GM10266 (cell line): Measurements from ENCODE around the gene NUMA1.

Experiments used
- DNase-seq: peaks from one replicate; pipeline ENCODE4 v3.0.0; 2012; ENCODE audit errors: extremely low spot score
- TF ChIP-seq, protein P1 (sequence below): IDR thresholded peaks from 2 replicates; pipeline ENCODE4 v1.5.1; 2012; ENCODE audit warnings: mild to moderate bottlenecking, low read depth; ENCODE audit not compliant: control insufficient read depth, insufficient read depth; ENCODE audit errors: missing control alignments

The NUMA1 gene

DNA sequence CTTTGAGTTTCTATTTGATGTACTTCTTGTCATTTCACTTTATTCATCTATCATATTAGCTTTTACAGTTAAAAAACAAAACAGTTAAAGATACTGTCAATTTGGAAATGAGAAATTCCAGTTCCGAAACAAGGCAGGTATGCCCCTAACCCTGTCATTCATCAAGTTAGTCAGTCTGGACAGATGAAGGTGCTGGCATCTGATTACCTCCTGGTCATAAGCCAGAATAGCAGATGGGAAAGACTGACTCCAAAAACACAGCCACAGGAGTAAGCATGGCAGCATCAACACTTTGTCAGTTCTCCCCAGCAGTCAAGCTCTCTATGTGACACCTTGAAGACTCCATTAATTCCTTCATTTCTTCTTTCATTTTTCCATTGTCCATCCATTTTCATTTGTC, 4.6 kb upstream of the NUMA1 start:
- DNase-seq: no peak
- TF ChIP-seq, protein P1, sequence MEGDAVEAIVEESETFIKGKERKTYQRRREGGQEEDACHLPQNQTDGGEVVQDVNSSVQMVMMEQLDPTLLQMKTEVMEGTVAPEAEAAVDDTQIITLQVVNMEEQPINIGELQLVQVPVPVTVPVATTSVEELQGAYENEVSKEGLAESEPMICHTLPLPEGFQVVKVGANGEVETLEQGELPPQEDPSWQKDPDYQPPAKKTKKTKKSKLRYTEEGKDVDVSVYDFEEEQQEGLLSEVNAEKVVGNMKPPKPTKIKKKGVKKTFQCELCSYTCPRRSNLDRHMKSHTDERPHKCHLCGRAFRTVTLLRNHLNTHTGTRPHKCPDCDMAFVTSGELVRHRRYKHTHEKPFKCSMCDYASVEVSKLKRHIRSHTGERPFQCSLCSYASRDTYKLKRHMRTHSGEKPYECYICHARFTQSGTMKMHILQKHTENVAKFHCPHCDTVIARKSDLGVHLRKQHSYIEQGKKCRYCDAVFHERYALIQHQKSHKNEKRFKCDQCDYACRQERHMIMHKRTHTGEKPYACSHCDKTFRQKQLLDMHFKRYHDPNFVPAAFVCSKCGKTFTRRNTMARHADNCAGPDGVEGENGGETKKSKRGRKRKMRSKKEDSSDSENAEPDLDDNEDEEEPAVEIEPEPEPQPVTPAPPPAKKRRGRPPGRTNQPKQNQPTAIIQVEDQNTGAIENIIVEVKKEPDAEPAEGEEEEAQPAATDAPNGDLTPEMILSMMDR: no peak

DNA sequence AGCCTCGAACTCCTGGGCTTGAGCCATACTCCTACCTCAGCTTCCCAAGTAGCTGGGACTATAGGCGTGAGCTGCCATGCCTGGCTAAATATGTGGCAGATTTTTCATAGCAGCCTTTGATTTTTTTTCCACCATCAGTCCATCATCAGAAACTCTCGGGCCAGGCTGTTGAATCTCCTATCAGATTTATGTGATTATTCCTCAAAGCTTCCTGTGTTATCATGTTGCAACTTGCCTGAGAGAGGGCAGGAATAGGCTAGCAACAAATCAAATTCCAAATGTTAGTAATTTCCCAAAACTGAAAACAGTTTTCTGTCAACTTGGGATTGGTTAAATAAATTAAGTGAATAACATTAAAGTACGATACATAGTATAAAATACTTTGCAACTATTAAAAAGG, 3.7 kb upstream of the NUMA1 start:
- no peak for DNase-seq
- TF ChIP-seq, protein P1: no peak

DNA sequence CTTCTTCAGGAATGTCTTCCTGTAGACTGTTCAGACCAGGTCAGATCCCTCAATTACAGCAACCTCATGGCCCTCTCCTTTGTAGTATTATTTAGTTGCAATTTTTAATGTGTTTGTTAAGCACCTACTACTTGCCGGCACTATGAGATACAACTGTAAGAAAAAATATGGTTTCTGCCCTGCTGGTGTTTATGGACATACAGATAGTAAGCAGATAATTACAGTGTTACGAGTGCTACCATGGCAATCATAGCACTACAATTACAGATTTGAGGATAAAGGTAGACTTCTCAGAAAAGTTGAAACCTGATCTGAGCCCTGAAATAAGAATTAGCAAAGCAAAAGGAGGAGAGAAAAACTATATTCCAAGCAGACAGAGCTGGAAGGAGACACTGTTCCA, 3.1 kb upstream of the NUMA1 start:
- no peak for DNase-seq
- TF ChIP-seq, protein P1: no peak

DNA sequence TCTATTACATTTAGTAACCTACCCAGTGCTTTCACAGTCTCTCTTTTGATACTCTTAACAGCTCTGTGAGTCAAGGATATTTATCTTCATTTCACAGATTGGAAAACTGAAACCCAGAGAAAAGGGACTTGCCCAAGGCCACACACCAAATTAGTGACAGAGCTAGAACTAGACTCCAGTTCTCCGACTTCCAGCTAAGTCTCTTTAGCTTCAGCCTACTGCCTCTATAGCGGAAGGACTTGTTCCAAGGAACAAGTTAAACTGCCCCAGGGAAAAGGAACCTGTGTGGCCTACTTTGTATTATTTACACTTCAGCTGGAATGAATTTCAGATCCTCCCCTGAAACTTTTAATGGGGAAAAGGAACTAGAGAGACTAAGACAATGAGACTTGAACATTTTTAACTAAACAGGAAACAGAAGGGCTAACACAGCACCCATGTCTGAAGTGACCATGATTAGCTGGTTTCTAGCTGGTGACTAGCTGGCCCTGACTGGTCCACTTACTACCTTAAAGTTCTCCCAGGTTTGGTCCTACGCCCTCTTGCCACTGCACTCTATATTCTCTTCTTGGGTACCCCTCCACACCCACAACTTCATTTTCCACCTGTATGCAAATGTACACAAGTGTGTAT, 1.6 kb upstream of the NUMA1 start:
- no peak for DNase-seq
- TF ChIP-seq, protein P1: no peak

DNA sequence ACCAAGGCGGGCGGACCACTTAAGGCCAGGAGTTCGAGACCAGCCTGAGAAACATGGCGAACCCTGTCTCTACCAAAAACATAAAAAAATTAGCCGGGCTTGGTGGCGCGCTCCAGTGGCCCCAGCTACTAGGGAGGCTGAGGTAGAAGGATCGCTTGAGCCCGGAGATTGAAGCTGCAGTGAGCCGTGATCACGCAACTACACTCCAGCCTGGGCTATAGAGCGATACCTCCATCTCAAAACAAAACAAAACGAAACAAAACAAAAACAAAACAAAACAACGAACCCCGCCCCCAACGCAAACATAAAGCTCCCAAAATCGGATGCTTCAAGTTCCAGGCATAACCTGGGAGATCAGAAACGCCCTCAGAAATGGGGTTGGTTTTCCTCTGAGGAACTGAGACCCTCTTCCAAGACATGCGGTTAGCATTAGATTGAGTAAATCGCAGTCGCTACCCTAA, 872 bp upstream of the NUMA1 start:
- TF ChIP-seq, protein P1: no peak
- no peak for DNase-seq

DNA sequence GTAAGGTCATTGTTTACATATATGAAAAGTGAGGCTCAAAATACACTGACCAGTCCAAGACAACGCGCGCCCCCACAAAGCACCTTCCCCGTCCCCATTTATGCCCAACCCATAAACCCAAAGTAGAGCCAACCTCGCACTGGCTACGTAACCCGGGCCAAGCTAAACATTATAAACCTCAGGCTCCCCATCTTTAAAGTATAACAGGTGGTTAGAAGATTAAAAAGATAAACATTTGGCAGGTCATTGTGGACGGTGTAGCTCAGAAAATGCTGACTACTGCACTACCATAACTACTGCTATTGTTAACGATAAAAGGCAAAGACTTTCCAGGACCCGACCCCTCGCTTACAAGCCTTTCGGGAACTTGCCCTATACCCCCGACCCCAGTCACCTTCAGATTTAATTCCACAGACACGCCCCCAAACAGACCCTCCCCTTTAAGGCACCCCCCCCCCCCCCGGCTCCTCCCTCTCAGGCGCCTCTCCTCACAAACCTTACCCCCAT, 470 bp downstream of the NUMA1 start:
- DNase-seq: no peak
- TF ChIP-seq, protein P1: no peak

DNA sequence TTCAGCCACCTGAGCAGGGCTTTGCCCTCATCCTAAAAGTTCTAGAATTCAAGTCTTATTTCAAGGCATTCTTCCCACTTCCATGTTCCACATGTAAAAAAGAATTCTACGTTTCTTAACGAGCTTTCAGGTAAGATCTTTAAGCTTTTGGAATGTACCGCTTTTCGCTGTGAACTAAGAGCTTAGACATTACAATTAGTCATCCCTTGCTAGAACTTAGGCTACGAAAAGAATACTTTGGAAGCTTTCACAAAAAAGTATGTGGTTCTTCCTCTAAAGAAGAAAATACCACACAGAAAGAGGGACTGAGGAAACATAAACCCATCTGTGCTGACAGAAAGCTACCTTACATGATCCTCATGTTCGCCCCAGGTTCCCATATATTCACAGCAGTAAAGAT, 1.9 kb downstream of the NUMA1 start:
- no peak for DNase-seq
- TF ChIP-seq, protein P1: no peak
